Mesenchymal stem cell (in vitro differentiated cells and primary cell): Measurements from ENCODE around the gene HNRNPUL2.
"Not testable (repeated sequence)": the region's sequence is repeated elsewhere in the genome, so short reads cannot be mapped to it uniquely, and the experiment has no call there.

Source experiments
- DNase-seq: peaks from one replicate; pipeline ENCODE4 v3.0.0-alpha.2; 2013
- H2AFZ ChIP-seq: one replicate; pipeline ENCODE4 v1.6.1; 2013; ENCODE audit warnings: low read depth, mild to moderate bottlenecking, control low read depth, inconsistent platforms, low read length, moderate library complexity
- H2AK5ac ChIP-seq: 2 replicates; pipeline ENCODE4 v1.6.1; 2013; ENCODE audit warnings: low read length, moderate library complexity, mild to moderate bottlenecking, inconsistent platforms; ENCODE audit not compliant: severe bottlenecking
- H2BK120ac ChIP-seq: one replicate; pipeline ENCODE4 v1.6.1; 2013; ENCODE audit warnings: low read depth, mild to moderate bottlenecking, inconsistent platforms, low read length, moderate library complexity
- H2BK12ac ChIP-seq, 2 experiments: one replicate each; pipeline ENCODE4 v1.6.1; 2013; ENCODE audit warnings: inconsistent platforms in 2 of 2, low read length in 2 of 2, mild to moderate bottlenecking in 2 of 2, moderate library complexity in 2 of 2, control low read depth in 1 of 2
- H2BK15ac ChIP-seq: one replicate; pipeline ENCODE4 v1.6.1; 2013; ENCODE audit warnings: mild to moderate bottlenecking, low read depth, inconsistent platforms; ENCODE audit not compliant: poor library complexity, severe bottlenecking
- H2BK5ac ChIP-seq: 2 replicates; pipeline ENCODE4 v1.6.1; 2013; ENCODE audit warnings: low read depth, mild to moderate bottlenecking, low read length, control low read depth, inconsistent platforms; ENCODE audit not compliant: poor library complexity, severe bottlenecking
- H3K14ac ChIP-seq, 2 experiments: one replicate each; pipeline ENCODE4 v1.6.1; 2013; ENCODE audit warnings: inconsistent platforms in 2 of 2, low read length in 2 of 2, control low read depth in 1 of 2, mild to moderate bottlenecking in 1 of 2, moderate library complexity in 1 of 2
- H3K18ac ChIP-seq, 2 experiments: one replicate each; pipeline ENCODE4 v1.6.1; 2013; ENCODE audit warnings: inconsistent platforms in 2 of 2, low read length in 2 of 2, control low read depth in 1 of 2, low read depth in 1 of 2, mild to moderate bottlenecking in 1 of 2
- H3K23ac ChIP-seq, 2 experiments: one replicate each; pipeline ENCODE4 v1.6.1; 2013; ENCODE audit warnings: inconsistent platforms in 2 of 2, low read length in 2 of 2, mild to moderate bottlenecking in 2 of 2, moderate library complexity in 2 of 2, control low read depth in 1 of 2
- H3K27ac ChIP-seq: 2 replicates; pipeline ENCODE4 v1.5.1; 2013; ENCODE audit warnings: mild to moderate bottlenecking, moderate library complexity, low read length, control low read depth, inconsistent platforms; ENCODE audit not compliant: poor library complexity, severe bottlenecking
- H3K27me3 ChIP-seq, 2 experiments: 2 replicates each; pipeline versions ENCODE4 v1.6.1 to v1.7.0; 2013; ENCODE audit warnings: low read length in 2 of 2, mild to moderate bottlenecking in 2 of 2, moderate library complexity in 2 of 2, control low read depth in 1 of 2, inconsistent platforms in 1 of 2; ENCODE audit not compliant: control insufficient read depth in 1 of 2, insufficient read depth in 1 of 2
- H3K36me3 ChIP-seq, 2 experiments: 2 replicates each; pipeline versions ENCODE4 v1.6.1 to v1.7.0; 2013; ENCODE audit warnings: low read length in 2 of 2, control low read depth in 1 of 2, inconsistent platforms in 1 of 2, low read depth in 1 of 2, mild to moderate bottlenecking in 1 of 2; ENCODE audit not compliant: insufficient read depth in 2 of 2, control insufficient read depth in 1 of 2
- H3K4ac ChIP-seq, 2 experiments: one replicate each; pipeline ENCODE4 v1.6.1; 2013; ENCODE audit warnings: inconsistent platforms in 2 of 2, low read length in 2 of 2, mild to moderate bottlenecking in 2 of 2, moderate library complexity in 2 of 2, control low read depth in 1 of 2, low read depth in 1 of 2
- H3K4me1 ChIP-seq: 2 replicates; pipeline ENCODE4 v1.6.1; 2013; ENCODE audit warnings: low read depth, low read length, control low read depth; ENCODE audit not compliant: control insufficient read depth, insufficient read depth
- H3K4me2 ChIP-seq: 2 replicates; pipeline ENCODE4 v1.6.1; 2013; ENCODE audit warnings: low read length, mild to moderate bottlenecking, inconsistent platforms; ENCODE audit not compliant: poor library complexity, severe bottlenecking
- H3K4me3 ChIP-seq, 2 experiments: 2 replicates each; pipeline versions ENCODE4 v1.5.1 to v1.7.0; 2013; ENCODE audit warnings: low read length in 2 of 2, mild to moderate bottlenecking in 2 of 2, control low read depth in 1 of 2, low read depth in 1 of 2; ENCODE audit not compliant: insufficient read depth in 1 of 2
- H3K79me1 ChIP-seq: replicated peaks from 2 replicates; pipeline ENCODE4 v1.6.1; 2013; ENCODE audit warnings: mild to moderate bottlenecking, control low read depth, low read length, inconsistent platforms; ENCODE audit not compliant: poor library complexity, severe bottlenecking
- H3K9ac ChIP-seq: 2 replicates; pipeline ENCODE4 v1.7.0; 2013; ENCODE audit warnings: mild to moderate bottlenecking, low read length, moderate library complexity
- H3K9me3 ChIP-seq: 2 replicates; pipeline ENCODE4 v1.7.0; 2013; ENCODE audit warnings: mild to moderate bottlenecking, low read length; ENCODE audit not compliant: control insufficient read depth
- H4K8ac ChIP-seq: one replicate; pipeline ENCODE4 v1.6.1; 2013; ENCODE audit warnings: inconsistent platforms, mild to moderate bottlenecking, low read length, moderate library complexity
- H4K91ac ChIP-seq: one replicate; pipeline ENCODE4 v1.6.1; 2013; ENCODE audit warnings: mild to moderate bottlenecking, low read length, inconsistent platforms
- WGBS: methylation state at CpG from one replicate; pipeline ENCODE4 v1.1.7; 2013; ENCODE audit warnings: mixed read lengths; 5-methylcytosine and 5-hydroxymethylcytosine counted together

The HNRNPUL2 gene

DNA sequence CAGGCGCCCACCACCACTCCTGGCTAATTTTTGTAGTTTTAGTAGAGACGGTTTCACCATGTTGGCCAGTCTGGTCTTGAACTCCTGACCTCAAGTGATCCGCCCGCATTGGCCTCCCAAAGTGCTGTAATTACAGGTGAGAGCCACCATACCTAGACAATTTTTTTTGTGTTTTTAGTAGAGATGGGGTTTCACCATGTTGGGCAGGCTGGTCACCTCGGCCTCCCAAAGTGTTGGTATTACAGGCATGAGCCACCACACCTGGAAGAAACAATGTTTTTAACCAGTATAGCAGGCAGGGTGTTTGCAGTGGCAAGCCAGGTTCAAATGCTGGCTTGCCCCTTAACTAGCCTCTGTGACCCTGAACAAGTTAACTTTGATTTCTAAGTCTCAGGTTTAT, 22.7 kb upstream of the HNRNPUL2 start:
- not testable (repeated sequence) for H4K91ac ChIP-seq, H3K23ac ChIP-seq, H3K9me3 ChIP-seq, H2BK5ac ChIP-seq, H2BK120ac ChIP-seq, H2AFZ ChIP-seq, H3K27me3 ChIP-seq, H4K8ac ChIP-seq, H3K9ac ChIP-seq, H3K18ac ChIP-seq, H3K4me3 ChIP-seq, H3K4me2 ChIP-seq, H2BK15ac ChIP-seq, DNase-seq, H3K4ac ChIP-seq, H3K14ac ChIP-seq, H3K27ac ChIP-seq, H2BK12ac ChIP-seq, H2AK5ac ChIP-seq
- Histone ChIP-seq H3K4me1 (peaks cover 16% of the 10 kb centered on the region), H3K36me3 (peaks cover 16 to 33% of the 10 kb centered on the region in 2 experiments), H3K79me1 (peaks cover 23% of the 10 kb centered on the region)
- 96% methylated on average over 5 of the region's 5 CpGs for WGBS

DNA sequence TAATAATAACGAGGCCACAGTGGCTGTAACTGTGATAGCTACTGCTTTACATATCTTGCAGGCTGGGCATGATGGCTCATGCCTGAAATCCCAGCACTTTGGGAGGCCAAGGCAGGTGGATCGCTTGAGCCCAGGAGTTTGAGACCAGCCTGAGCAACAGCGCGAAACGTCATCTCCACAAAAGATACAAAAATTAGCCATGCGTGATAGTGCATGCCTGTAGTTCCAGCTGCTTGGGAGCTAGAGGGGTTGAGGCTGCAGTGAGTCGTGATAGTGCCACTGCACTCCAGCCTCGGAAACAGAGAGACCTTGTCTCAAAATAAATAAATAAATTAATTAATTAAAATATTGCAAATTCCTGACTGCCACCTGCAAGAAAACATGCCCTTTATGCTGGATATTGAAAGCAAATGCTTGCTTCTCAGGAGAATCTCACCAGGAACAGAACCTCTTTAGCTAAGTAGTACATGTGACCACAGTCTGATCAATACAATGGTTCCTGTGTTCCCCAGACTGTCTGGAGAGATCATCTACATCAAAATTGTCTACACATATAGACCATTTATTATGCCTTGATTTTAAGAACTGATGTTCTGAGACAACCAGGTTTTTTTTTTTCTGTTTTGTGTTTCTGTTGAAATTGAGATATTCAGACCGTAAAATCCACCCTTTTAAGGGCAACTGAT, 20.4 kb upstream of the HNRNPUL2 start:
- H3K4me1 ChIP-seq: peaks cover 6% of the 10 kb centered on the region
- no peak overlapping the region for H2BK5ac ChIP-seq
- no peaks in the 10 kb centered on the region for H3K9me3 ChIP-seq
- H3K79me1 ChIP-seq: peaks cover 13% of the 10 kb centered on the region
- no peak overlapping the region for H2BK12ac ChIP-seq
- no peak overlapping the region for H3K9ac ChIP-seq
- H2BK15ac ChIP-seq: no peak overlapping the region
- no peak overlapping the region for H4K91ac ChIP-seq
- no peak overlapping the region for H2BK120ac ChIP-seq
- no peak overlapping the region for H4K8ac ChIP-seq
- no peak overlapping the region for H3K18ac ChIP-seq
- no peak overlapping the region for H3K4ac ChIP-seq
- WGBS: 99% methylated on average over 6 of the region's 9 CpGs
- H2AK5ac ChIP-seq: no peak overlapping the region
- no peak for DNase-seq
- no peak overlapping the region for H3K23ac ChIP-seq
- H3K27ac ChIP-seq: no peak overlapping the region
- H3K27me3 ChIP-seq: no peaks in the 10 kb centered on the region
- H3K36me3 ChIP-seq: peaks cover 9 to 28% of the 10 kb centered on the region in 2 experiments
- no peak overlapping the region for H3K14ac ChIP-seq
- H3K4me2 ChIP-seq: no peak overlapping the region
- no peak overlapping the region for H2AFZ ChIP-seq
- H3K4me3 ChIP-seq: no peak overlapping the region

DNA sequence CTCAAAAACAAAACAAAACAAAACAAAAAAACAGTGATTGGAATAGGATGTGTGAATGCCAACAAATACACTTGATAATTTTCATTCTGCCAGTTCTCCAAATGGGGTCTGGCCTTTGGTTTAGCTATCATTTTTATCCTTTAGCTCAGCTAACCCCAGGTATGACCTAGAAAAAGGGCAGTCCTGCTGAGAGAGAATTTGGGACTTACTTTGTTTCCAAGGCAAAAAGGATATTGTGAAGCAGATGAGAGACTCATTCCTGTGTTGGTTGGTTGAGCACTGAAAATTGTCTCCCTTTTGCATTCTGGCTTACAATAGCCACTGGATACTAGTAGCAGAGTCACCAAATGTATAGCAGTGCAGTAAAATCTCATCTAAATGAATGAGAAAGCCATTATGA, 9.9 kb upstream of the HNRNPUL2 start:
- Histone ChIP-seq H2BK12ac (no peak overlapping the region), H3K27ac (no peak overlapping the region), H2BK15ac (no peak overlapping the region), H3K4me3 (no peak overlapping the region), H3K4ac (no peak overlapping the region), H3K4me1 (no peaks in the 10 kb centered on the region), H2BK120ac (no peak overlapping the region), H3K79me1 (peaks cover 9% of the 10 kb centered on the region), H3K9ac (no peak overlapping the region), H4K8ac (no peak overlapping the region), H2AFZ (no peak overlapping the region), H3K18ac (no peak overlapping the region), H3K9me3 (no peaks in the 10 kb centered on the region), H3K23ac (no peak overlapping the region), H2AK5ac (no peak overlapping the region), H3K27me3 (no peaks in the 10 kb centered on the region), H2BK5ac (no peak overlapping the region), H3K14ac (no peak overlapping the region), H3K36me3 (peaks cover 53 to 75% of the 10 kb centered on the region in 2 experiments), H4K91ac (no peak overlapping the region), H3K4me2 (no peak overlapping the region)
- DNase-seq: no peak

DNA sequence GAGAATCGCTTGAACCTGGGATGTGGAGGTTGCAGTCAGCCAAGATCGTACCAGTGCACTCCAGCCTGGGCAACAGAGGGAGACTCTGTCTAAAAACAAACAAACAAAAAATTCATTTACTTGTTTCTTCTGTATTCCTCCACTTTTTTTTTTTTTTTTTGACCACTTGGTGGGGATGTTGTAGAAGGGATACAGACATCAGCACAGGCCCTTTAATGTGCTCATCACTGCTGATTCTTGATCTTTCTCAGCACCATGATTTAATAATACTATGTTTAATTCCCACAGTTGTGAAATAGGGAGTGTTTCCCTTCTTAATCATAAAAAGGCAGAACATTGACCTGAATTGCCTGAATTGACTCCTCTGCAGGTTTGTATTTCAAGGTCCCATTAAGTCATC, 5.6 kb upstream of the HNRNPUL2 start:
- WGBS: 80% methylated on average over 1 of the region's 2 CpGs

More for the DNA sequence above, 5.6 kb upstream of the HNRNPUL2 start:
- Histone ChIP-seq H3K79me1 (peaks cover 5% of the 10 kb centered on the region), H2AFZ (no peak overlapping the region), H3K4me3 (no peak overlapping the region), H2BK15ac (no peak overlapping the region), H3K9ac (peak overlapping the region; percentile 27), H3K27ac (no peak overlapping the region), H4K8ac (no peak overlapping the region), H3K36me3 (peaks cover 33 to 43% of the 10 kb centered on the region in 2 experiments), H3K27me3 (no peaks in the 10 kb centered on the region), H3K4ac (no peak overlapping the region), H4K91ac (no peak overlapping the region), H3K18ac (no peak overlapping the region), H2AK5ac (no peak overlapping the region), H2BK120ac (no peak overlapping the region), H3K23ac (no peak overlapping the region), H2BK5ac (no peak overlapping the region), H2BK12ac (no peak overlapping the region), H3K14ac (no peak overlapping the region), H3K4me1 (peaks cover 5% of the 10 kb centered on the region), H3K4me2 (no peak overlapping the region), H3K9me3 (no peaks in the 10 kb centered on the region)
- DNase-seq: peak; percentile 69
